ENCODE results near the gene TACR1. TPM values are rescaled to one million over a fixed set of nuclear protein-coding genes. Genes with fewer than 3 reads are reported as not detected.
"Not testable (repeated sequence)": the region's sequence is repeated elsewhere in the genome, so short reads cannot be mapped to it uniquely, and the experiment has no call there.

The TACR1 gene
- total and polyA plus RNA-seq, 2 donors (not counting 1 experiment from before 2014, with no cell fraction given): 0.01 to 0.05 TPM

DNA sequence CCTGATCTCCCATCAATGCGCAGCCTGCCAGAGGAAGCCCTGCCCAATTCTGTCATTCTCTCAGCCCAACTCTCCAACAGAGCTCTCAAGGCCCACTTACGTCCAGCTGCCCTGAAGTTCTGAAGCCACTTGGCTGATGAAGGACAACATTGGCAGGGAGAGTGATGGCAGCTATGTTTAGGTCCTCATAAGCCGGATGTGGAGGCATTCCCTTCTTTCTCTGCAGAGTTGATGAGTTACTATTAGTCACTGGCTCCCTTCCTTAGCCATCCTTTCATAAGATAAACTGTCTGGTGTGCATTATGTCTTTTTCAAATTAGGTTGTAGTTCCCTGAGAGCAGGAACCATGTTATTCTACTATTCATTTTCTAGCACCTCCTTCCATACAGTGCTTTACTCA, 22.5 kb upstream of the TACR1 start:
- H3K79me2 ChIP-seq (ENCODE audit: control insufficient read depth, insufficient read depth, low read length): no peaks in the 10 kb centered on the region
- Mint-ChIP-seq H3K9me3 (ENCODE audit: insufficient read depth) (no peaks in the 10 kb centered on the region), H3K4me1 (no peaks in the 10 kb centered on the region), H3K27me3 (peaks cover 15% of the 10 kb centered on the region), H3K27ac (no peak overlapping the region), H3K4me3 (no peak overlapping the region)
- H3K9me3 ChIP-seq (ENCODE audit: control extremely low read depth in 1 of 3, control insufficient read depth in 2 of 3, insufficient read depth in 1 of 3, low read length in 2 of 3): no peaks in the 10 kb centered on the region
- ATAC-seq (ENCODE audit: low read depth) (no peak), DNase-seq (no peak)
- WGBS (ENCODE audit: insufficient coverage): 100% methylated on average over 2 of the region's 3 CpGs
- ChIA-PET CTCF (no interaction called here), POLR2A (no interaction called here)
- H3K9ac ChIP-seq (ENCODE audit: low read length): no peak overlapping the region
- H3K4me2 ChIP-seq (replicated peaks; ENCODE audit: low read depth, low read length, poor library complexity, severe bottlenecking): no peak overlapping the region
- H3K27ac ChIP-seq (ENCODE audit: low read length in 2 of 2): no peak overlapping the region
- no peaks in the 10 kb centered on the region for H4K20me1 ChIP-seq (ENCODE audit: control insufficient read depth, insufficient read depth, low read length, poor library complexity, severe bottlenecking)
- H2AFZ ChIP-seq (ENCODE audit: insufficient read depth, low read depth, low read length, poor library complexity, severe bottlenecking): no peak overlapping the region
- no peaks in the 10 kb centered on the region for H3K27me3 ChIP-seq (replicated peaks in 1 of 4; ENCODE audit: control extremely low read depth in 1 of 4, control insufficient read depth in 3 of 4, insufficient read depth in 4 of 4, low read length in 3 of 4)
- intact Hi-C loops (cut with micrococcal nuclease): no loop called here
- H3K4me3 ChIP-seq (ENCODE audit: control extremely low read depth in 1 of 5, extremely low read depth in 1 of 5, insufficient read depth in 1 of 5, low read depth in 2 of 5, low read length in 4 of 5): no peak overlapping the region
- no peaks in the 10 kb centered on the region for H3K4me1 ChIP-seq (ENCODE audit: control insufficient read depth in 2 of 2, insufficient read depth in 2 of 2, low read length in 2 of 2)
- H3K36me3 ChIP-seq (replicated peaks in 1 of 2; ENCODE audit: control extremely low read depth in 1 of 2, control insufficient read depth in 1 of 2, extremely low read depth in 1 of 2, insufficient read depth in 2 of 2, low read length in 1 of 2): no peaks in the 10 kb centered on the region
- TF ChIP-seq CTCF (IDR thresholded peaks at IDR 0.05) (no peak), EZH2 (IDR thresholded peaks at IDR 0.05; ENCODE audit: borderline replicate concordance, insufficient read depth, low read depth, low read length, poor library complexity, severe bottlenecking) (no peak)

DNA sequence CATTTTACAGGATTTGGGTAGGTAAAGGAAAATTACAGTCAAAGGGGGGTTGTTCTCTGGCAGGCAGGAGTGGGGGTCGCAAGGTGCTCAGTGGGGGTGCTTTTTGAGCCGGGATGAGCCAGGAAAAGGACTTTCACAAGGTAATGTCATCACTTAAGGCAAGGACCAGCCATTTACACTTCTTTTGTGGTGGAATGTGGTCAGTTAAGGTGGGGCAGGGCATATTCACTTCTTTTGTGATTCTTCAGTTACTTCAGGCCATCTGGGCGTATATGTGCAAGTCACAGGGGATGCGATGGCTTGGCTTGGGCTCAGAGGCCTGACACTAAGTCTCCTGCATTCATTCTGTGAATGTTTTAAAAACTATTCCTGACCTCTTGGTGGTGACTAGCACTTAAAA, 19.9 kb upstream of the TACR1 start:
- no CpG with 5 or more reads among the region's 4 CpGs for WGBS (ENCODE audit: insufficient coverage)

More for the DNA sequence above, 19.9 kb upstream of the TACR1 start:
- POLR2A ChIA-PET; ATAC-seq (ENCODE audit: low read depth); DNase-seq; intact Hi-C loops (cut with micrococcal nuclease); H3K4me3 ChIP-seq (ENCODE audit: control extremely low read depth in 1 of 5, extremely low read depth in 1 of 5, insufficient read depth in 1 of 5, low read depth in 2 of 5, low read length in 4 of 5); H3K9ac ChIP-seq (ENCODE audit: low read length); H3K4me3 Mint-ChIP-seq; H3K27ac Mint-ChIP-seq; H3K27ac ChIP-seq (ENCODE audit: low read length in 2 of 2); H3K79me2 ChIP-seq (ENCODE audit: control insufficient read depth, insufficient read depth, low read length); H3K36me3 ChIP-seq (replicated peaks in 1 of 2; ENCODE audit: control extremely low read depth in 1 of 2, control insufficient read depth in 1 of 2, extremely low read depth in 1 of 2, insufficient read depth in 2 of 2, low read length in 1 of 2); H3K4me1 ChIP-seq (ENCODE audit: control insufficient read depth in 2 of 2, insufficient read depth in 2 of 2, low read length in 2 of 2); H2AFZ ChIP-seq (ENCODE audit: insufficient read depth, low read depth, low read length, poor library complexity, severe bottlenecking); H3K9me3 Mint-ChIP-seq (ENCODE audit: insufficient read depth); CTCF ChIA-PET; H3K9me3 ChIP-seq (ENCODE audit: control extremely low read depth in 1 of 3, control insufficient read depth in 2 of 3, insufficient read depth in 1 of 3, low read length in 2 of 3); H3K27me3 ChIP-seq (replicated peaks in 1 of 4; ENCODE audit: control extremely low read depth in 1 of 4, control insufficient read depth in 3 of 4, insufficient read depth in 4 of 4, low read length in 3 of 4); H3K4me2 ChIP-seq (replicated peaks; ENCODE audit: low read depth, low read length, poor library complexity, severe bottlenecking); H4K20me1 ChIP-seq (ENCODE audit: control insufficient read depth, insufficient read depth, low read length, poor library complexity, severe bottlenecking); H3K4me1 Mint-ChIP-seq: not testable (repeated sequence)
- peaks cover 15% of the 10 kb centered on the region for H3K27me3 Mint-ChIP-seq

Data from B cell (primary cell).